Stimulated activated memory B cell treated with anti-CD40 and anti-IgM and Interleukin-4, amounts not matched to agents 10 μg/mL and 1 μg/mL and 100 μg/mL, for 72 hours (primary cell): ENCODE results near the gene CTRL.
"Not testable (repeated sequence)": the region's sequence is repeated elsewhere in the genome, so short reads cannot be mapped to it uniquely, and the experiment has no call there.

ENCODE experiments used
- ATAC-seq: fragments of 150-1000 bp; cut with Tn5 transposase; 2 replicates; pipeline ENCODE4 v1.10.0; 2021
- H3K27ac Mint-ChIP-seq: one replicate; pipeline ENCODE4 v1.8.0; 2022; ENCODE audit warnings: mild to moderate bottlenecking, mixed read lengths
- H3K27me3 Mint-ChIP-seq: one replicate; pipeline ENCODE4 v1.8.0; 2022; ENCODE audit warnings: mixed read lengths
- H3K36me3 Mint-ChIP-seq: one replicate; pipeline ENCODE4 v1.8.0; 2022; ENCODE audit warnings: mixed read lengths
- H3K4me1 Mint-ChIP-seq: one replicate; pipeline ENCODE4 v1.8.0; 2022; ENCODE audit warnings: mixed read lengths
- H3K4me3 Mint-ChIP-seq: one replicate; pipeline ENCODE4 v1.8.0; 2022; ENCODE audit warnings: mild to moderate bottlenecking, moderate library complexity, mixed read lengths
- H3K9me3 Mint-ChIP-seq: one replicate; pipeline ENCODE4 v1.8.0; 2022; ENCODE audit warnings: mixed read lengths

Gene CTRL

DNA sequence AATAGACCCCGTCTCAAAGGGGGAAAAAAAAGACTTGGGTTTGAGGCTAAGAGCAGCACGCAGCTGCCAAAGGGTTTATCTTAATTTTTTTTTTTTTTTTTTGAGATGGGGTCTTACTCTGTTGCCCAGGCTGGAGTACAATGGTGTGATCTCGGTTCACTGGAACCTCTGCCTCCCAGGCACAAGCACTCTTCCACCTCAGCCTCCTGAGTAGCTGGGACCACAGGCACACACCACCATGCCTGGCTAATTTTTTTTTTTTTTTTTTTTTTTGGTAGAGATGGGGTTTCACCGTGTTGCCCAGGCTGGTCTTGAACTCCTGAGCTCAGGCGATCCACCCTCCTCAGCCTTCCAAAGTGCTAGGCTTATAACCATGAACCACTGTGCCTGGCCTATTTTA, 6.1 kb upstream of the CTRL start:
- ATAC-seq, H3K27me3 Mint-ChIP-seq, H3K9me3 Mint-ChIP-seq: not testable (repeated sequence)
- peak overlapping the region; percentile 99 for H3K27ac Mint-ChIP-seq
- H3K4me3 Mint-ChIP-seq: peak overlapping the region; percentile 100
- H3K4me1 Mint-ChIP-seq: peaks cover 65% of the 10 kb centered on the region
- peaks cover 51% of the 10 kb centered on the region for H3K36me3 Mint-ChIP-seq

DNA sequence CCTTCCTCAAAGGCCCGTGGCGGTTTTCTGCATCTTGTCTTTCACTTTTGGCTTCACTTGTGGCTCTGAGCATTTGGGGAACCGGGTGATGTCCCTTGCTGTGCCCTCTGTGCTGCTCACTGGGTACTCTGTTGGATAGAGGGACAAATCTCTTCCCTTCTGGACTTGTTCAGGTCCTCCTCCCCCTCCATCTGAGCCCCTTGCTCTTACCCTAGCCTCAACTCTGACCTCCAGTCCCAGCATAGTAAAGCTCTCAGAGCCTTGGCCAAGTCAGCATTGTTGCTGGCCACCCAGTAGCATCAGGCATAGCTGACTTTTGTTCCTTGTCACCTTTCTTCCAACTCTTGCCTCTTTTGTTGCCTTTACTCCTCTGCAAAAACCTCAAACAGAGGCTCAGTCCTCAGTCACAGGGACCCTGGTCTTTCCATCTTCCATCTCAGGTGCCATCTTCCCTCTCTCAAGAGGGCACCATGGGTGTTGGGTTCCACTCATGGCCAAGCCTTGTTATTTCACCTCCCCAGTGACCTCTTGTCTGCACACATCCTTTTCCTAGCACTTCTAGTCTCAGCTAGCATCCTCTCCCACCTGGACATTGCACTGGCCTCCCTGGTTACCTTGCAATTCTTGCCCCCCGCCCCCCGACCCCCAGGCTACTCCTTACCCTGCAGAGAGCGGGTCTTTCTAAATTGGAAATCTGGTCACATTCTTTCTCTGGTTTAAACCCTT, 5.4 kb upstream of the CTRL start:
- Mint-ChIP-seq H3K9me3 (no peaks in the 10 kb centered on the region), H3K27me3 (no peaks in the 10 kb centered on the region), H3K36me3 (peaks cover 53% of the 10 kb centered on the region), H3K27ac (peak overlapping the region; percentile 99), H3K4me3 (peak overlapping the region; percentile 100), H3K4me1 (peaks cover 61% of the 10 kb centered on the region)
- peak; percentile 80 for ATAC-seq

DNA sequence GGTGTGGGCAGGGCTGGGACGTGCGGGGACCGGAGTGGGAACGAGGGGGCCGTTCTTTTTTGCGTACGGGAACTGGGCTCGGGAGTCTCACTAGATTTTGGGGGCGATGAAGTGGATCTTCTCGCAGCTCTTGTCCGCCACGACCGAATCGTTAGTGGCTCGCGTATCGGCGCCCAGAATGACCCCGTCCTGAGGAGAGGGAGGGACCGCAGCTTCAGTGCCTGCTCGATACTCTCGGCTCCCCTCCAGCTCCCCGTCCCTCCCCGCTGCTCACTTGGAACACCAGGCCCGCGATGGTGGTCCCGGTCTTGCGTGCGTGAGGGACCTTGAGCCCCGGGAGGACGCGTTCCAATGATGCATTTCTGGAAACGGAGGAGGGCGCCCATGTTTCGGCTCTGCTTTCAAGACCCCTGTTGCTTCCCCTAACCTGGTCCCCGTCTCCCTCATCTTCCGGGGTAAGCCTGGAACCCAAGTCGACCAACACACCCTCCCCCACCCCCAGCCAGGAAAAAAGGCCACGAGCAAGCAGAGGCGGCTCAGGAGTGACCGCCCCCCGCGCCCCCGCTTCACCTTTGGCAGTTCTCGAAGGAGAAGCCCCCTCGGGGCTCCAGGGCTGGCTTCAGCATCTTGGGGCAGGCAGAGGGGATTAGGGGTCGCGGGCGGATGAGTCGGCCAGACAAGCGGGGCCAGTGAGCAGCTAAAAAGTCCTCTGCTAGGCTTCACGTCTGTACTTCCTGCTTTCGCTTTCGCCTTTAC, 4.6 kb upstream of the CTRL start, which contains the start of gene PSMB10:
PSMB10 (minus strand) TSS at position 727 of the 756 bp plus-strand sequence; CDS start at position 626, 101 bp downstream.
- H3K36me3 Mint-ChIP-seq: peaks cover 59% of the 10 kb centered on the region

DNA sequence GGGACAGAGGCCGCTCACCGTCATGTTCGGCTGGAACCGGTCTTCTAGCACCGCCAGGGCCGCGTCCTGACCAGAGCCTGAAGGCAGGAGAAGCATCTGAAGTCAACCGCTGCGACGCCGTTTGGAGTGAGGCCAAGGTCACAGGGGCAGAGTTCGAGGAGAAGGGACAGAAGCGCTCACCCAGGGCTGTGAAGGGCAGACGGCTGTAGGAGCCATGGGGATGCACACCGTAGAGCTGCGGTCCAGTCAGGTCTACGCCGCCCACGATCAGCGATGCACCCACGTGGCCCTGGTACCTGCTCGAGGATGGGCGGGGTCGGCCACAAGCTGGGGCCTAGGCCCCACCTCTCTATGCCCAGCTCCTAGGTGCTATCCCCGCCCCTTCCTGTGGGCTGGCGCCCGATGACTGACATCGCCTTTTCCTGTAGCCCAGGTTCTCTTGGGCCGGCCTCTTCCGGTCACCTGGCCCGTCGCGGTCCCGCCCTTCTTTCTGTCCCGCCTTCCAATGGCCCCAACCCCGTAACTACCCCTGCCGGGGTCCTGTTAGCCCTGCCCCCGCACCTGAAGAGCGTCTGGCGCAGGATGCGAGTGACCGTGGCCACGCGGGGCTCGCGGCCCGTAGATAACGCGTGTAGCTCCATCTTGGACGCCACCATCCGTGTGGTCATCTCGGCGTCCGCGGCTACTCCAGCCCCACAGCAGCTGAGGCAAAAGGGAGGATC, 3.9 kb upstream of the CTRL start:
- Mint-ChIP-seq H3K27me3 (no peaks in the 10 kb centered on the region), H3K9me3 (no peaks in the 10 kb centered on the region), H3K27ac (peak overlapping the region; percentile 99), H3K4me3 (peak overlapping the region; percentile 100), H3K36me3 (peaks cover 62% of the 10 kb centered on the region), H3K4me1 (peaks cover 53% of the 10 kb centered on the region)
- peak; percentile 97 for ATAC-seq

More for the DNA sequence above, 4.6 kb upstream of the CTRL start, which contains the start of gene PSMB10:
- peaks cover 53% of the 10 kb centered on the region for H3K4me1 Mint-ChIP-seq
- peak; percentile 21 for ATAC-seq
- peak within 1 kb of the TSS; percentile 99 for H3K27ac Mint-ChIP-seq
- H3K4me3 Mint-ChIP-seq: peak within 1 kb of the TSS; percentile 100
- no peaks in the 10 kb centered on the region for H3K27me3 Mint-ChIP-seq
- H3K9me3 Mint-ChIP-seq: no peaks in the 10 kb centered on the region

DNA sequence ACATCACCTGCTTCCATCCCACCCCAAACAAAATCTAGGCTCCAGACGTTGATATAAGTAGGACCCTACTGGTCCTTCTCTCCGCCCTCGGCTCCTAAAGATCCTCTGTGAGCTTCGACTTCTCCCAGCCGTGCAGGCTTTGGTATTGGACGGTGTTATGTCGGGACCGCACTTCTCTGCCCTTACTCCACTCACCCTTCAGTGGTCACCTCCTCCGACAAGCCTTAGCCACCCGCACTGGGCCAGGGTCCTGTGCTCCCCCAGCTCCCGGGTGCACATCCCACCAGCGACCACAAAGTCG, 3.4 kb upstream of the CTRL start:
- H3K36me3 Mint-ChIP-seq: peaks cover 60% of the 10 kb centered on the region
- no peaks in the 10 kb centered on the region for H3K9me3 Mint-ChIP-seq
- H3K27ac Mint-ChIP-seq: peak overlapping the region; percentile 99
- peak overlapping the region; percentile 100 for H3K4me3 Mint-ChIP-seq
- no peaks in the 10 kb centered on the region for H3K27me3 Mint-ChIP-seq
- no peak for ATAC-seq
- H3K4me1 Mint-ChIP-seq: peaks cover 48% of the 10 kb centered on the region

DNA sequence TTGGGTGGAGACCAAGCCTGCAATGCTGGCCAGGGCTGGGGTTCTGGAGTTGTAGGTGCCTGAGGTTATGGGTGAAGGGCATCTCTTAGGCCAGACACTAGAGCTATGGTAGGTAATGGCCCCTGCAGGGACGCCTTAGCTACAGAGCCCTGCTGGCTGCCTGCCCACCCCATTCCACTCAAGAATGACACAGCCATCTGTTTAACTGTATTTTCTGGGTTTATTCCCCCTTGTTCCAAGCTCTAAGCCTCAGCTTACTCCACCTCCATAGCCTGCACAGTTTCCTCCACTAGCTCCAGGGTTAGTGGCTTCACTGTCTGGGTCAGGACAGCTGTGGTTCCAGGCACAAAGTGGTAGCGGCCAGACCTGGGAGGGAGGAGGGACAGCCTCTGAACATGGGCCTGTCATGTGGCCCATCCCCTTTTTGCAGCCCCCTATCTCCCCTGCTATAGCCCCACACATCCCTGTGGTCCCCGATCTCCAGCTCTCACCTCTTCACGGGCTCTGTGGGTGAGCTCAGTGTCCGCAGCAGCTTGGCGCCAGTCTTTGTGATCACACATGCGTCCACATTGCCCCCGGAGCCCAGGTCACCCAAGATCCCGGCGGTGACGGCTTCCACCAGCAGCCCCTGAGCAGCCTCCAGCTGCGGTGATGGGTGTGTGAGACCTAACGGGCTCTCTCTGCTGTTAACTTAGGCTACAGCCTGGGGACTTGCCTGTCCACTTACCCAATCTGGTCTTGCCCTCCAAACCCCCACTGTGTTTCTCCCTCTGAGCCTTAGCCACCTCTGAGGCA, 2.8 kb upstream of the CTRL start:
- Mint-ChIP-seq H3K27ac (peak overlapping the region; percentile 99), H3K4me3 (peak overlapping the region; percentile 100), H3K4me1 (peaks cover 42% of the 10 kb centered on the region), H3K36me3 (peaks cover 54% of the 10 kb centered on the region), H3K9me3 (no peaks in the 10 kb centered on the region), H3K27me3 (no peaks in the 10 kb centered on the region)
- no peak for ATAC-seq

DNA sequence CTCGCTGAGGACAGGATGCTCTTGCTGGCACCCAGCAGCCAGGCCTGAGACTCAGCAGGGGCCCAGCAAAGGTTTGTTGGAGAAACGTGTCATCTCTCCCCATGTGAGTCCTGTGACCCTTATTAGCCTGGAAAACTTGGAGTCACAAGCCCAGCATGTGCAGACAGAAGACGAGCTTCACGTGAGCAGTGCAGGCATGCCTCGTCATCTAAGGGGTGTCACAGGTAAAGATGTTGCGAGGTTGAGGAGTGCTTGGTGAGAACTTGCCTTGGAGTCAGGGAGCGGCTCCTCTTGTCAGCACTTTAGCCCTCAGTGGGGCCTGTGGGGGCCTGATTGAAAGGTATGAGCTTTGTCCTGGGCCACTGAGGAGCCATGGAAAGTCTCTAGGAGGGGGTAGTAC, 2.1 kb upstream of the CTRL start:
- ATAC-seq: no peak
- Mint-ChIP-seq H3K27ac (peak overlapping the region; percentile 99), H3K4me1 (peaks cover 38% of the 10 kb centered on the region), H3K27me3 (no peaks in the 10 kb centered on the region), H3K36me3 (peaks cover 50% of the 10 kb centered on the region), H3K4me3 (no peak overlapping the region), H3K9me3 (no peaks in the 10 kb centered on the region)

DNA sequence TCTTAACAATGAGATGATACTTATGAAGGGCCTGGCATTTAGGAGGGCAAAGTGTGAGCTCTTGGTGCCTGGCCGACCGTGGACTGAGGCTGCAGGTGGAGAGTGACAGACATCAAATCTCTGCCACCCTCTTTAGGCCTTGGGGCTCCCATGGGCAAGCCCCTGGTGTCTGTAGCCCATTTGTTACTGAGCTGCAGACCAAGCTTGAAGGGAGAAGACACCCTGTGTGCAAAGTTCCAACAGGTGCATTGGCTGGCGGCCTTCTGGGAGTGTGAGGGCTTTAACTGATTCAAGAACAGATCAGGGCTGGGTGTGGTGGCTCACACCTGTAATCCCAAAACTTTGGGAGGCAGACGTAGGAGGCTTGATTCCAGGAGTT, 789 bp upstream of the CTRL start:
- Mint-ChIP-seq H3K9me3 (no peaks in the 10 kb centered on the region), H3K4me3 (no peak overlapping the region), H3K27ac (no peak overlapping the region), H3K27me3 (no peaks in the 10 kb centered on the region), H3K36me3 (peaks cover 59% of the 10 kb centered on the region), H3K4me1 (peaks cover 39% of the 10 kb centered on the region)
- ATAC-seq: no peak

DNA sequence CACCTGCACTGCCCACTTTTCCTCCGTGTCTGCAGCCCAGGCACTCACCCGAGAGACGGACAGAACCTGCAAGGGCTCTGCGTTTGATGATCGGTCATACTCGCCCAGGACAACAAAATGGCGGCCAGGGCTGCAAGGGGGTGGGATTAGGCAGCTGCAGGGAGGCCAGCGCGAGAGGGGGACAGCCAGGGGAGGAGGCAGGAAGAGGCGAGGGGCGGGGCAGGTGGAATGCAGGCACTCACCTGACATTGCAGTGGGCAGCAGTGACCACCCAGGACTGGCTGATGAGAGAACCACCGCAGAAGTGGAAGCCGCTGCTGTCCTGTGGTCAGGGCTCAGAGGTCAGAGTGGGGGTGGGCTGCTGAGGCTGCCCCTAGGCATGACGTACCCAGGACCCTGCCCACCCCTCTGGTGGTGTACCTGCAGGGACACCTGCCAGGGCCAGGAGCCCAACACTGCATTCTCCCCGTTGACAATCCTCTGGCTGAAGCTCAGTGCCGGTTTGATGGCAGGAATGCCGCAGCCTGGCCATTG, 917 bp downstream of the CTRL start:
- Mint-ChIP-seq H3K4me1 (peaks cover 42% of the 10 kb centered on the region), H3K9me3 (no peaks in the 10 kb centered on the region), H3K36me3 (peaks cover 54% of the 10 kb centered on the region), H3K4me3 (no peak overlapping the region), H3K27ac (peak overlapping the region; percentile 74), H3K27me3 (no peaks in the 10 kb centered on the region)
- ATAC-seq: no peak

DNA sequence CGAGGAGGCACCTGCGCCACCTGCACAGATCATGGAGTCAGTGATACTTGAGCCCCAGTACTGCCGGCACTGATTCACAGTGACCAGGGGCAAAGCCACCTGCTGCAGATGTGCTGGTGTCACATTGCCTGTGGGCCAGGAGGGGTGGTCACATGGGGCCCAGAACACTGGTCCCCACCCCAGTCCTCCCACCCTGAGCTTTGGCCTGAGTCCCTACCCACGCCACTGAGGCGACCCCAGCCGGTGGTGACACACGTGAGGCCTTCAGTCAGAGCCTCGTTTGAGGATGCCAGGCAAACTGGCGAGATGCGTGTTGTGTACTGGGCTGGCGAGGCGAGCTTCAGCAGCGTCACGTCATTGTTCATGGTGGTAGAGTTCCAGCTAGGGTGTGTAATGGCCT, 1.5 kb downstream of the CTRL start:
- Mint-ChIP-seq H3K9me3 (no peaks in the 10 kb centered on the region), H3K4me1 (peaks cover 42% of the 10 kb centered on the region), H3K36me3 (peaks cover 49% of the 10 kb centered on the region), H3K27me3 (no peaks in the 10 kb centered on the region), H3K27ac (no peak overlapping the region), H3K4me3 (no peak overlapping the region)
- ATAC-seq: no peak

DNA sequence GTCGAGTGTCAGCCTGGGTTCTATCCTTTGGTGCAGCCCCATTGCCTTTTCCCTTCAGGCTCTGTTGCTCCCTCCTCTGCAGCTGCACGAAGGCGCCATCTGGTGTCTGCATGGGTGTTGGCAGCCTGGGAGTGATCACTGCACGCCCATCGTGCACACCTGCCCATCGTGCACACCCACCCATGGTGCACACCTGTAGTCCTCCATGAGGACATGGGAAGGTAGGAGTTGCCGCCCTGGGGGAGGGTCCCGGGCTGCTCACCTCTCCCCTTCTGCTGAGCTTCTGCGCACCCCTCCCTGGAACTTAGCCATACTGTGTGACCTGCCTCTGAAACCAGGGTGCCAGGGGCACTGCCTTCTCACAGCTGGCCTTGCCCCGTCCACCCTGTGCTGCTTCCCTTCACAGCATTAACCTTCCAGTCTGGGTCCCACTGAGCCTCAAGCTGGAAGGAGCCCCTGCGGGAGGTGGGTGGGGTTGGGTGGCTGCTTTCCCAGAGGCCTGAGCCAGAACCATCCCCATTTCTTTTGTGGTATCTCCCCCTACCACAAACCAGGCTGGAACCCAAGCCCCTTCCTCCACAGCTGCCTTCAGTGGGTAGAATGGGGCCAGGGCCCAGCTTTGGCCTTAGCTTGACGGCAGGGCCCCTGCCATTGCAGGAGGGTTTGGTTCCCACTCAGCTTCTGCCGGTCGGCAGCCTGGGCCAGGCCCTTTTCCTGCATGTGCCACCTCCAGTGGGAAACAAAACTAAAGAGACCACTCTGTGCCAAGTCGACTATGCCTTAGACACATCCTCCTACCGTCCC, 2.9 kb downstream of the CTRL start:
- H3K4me1 Mint-ChIP-seq: peaks cover 40% of the 10 kb centered on the region
- no peaks in the 10 kb centered on the region for H3K27me3 Mint-ChIP-seq
- no peaks in the 10 kb centered on the region for H3K9me3 Mint-ChIP-seq
- no peak overlapping the region for H3K4me3 Mint-ChIP-seq
- H3K36me3 Mint-ChIP-seq: peaks cover 36% of the 10 kb centered on the region
- ATAC-seq: peak; percentile 84
- H3K27ac Mint-ChIP-seq: no peak overlapping the region

DNA sequence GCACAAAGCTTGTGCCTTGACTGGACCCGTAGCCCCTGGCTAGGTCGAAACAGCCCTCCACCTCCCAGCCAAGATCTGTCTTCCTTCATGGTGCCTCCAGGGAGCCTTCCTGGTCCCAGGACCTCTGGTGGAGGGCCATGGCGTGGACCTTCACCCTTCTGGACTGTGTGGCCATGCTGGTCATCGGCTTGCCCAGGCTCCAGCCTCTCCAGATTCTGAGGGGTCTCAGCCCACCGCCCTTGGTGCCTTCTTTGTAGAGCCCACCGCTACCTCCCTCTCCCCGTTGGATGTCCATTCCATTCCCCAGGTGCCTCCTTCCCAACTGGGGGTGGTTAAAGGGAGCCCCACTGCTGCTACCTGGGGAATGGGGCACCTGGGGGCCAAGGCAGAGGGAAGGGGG, 3.5 kb downstream of the CTRL start:
- H3K4me1 Mint-ChIP-seq: peaks cover 37% of the 10 kb centered on the region
- ATAC-seq: no peak

DNA sequence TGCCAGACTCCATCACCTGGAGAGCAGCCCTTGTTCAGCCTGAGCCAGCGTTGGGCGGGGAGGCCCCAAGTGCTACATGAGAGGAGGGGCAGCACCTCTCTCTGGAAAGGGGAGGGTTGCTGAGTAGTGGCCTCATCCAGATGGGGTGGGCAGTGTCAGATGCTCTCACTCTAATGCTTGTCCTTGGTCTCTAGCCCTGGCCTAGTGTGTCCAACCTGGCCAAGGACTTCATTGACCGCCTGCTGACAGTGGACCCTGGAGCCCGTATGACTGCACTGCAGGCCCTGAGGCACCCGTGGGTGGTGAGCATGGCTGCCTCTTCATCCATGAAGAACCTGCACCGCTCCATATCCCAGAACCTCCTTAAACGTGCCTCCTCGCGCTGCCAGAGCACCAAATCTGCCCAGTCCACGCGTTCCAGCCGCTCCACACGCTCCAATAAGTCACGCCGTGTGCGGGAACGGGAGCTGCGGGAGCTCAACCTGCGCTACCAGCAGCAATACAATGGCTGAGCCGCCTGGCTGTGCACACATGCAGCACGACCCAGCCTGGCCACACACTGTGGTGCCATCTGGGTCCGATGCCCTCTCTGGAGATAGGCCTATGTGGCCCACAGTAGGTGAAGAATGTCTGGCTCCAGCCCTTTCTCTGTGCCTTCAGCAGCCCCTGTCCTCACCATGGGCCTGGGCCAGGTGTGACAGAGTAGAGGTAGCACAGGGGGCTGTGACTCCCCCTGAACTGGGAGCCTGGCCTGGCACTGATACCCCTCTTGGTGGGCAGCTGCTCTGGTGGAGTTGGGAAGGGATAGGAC, 4.3 kb downstream of the CTRL start:
- Mint-ChIP-seq H3K27me3 (no peaks in the 10 kb centered on the region), H3K27ac (peak overlapping the region; percentile 74), H3K36me3 (peaks cover 23% of the 10 kb centered on the region), H3K4me3 (no peak overlapping the region), H3K9me3 (no peaks in the 10 kb centered on the region), H3K4me1 (peaks cover 37% of the 10 kb centered on the region)
- ATAC-seq: no peak

More for the DNA sequence above, 3.5 kb downstream of the CTRL start:
- H3K27ac Mint-ChIP-seq: no peak overlapping the region
- H3K36me3 Mint-ChIP-seq: peaks cover 30% of the 10 kb centered on the region
- no peak overlapping the region for H3K4me3 Mint-ChIP-seq
- no peaks in the 10 kb centered on the region for H3K9me3 Mint-ChIP-seq
- H3K27me3 Mint-ChIP-seq: no peaks in the 10 kb centered on the region
